DOHH2 (cell line): ENCODE results near the gene NUP85.
"Not testable (repeated sequence)": the region's sequence is repeated elsewhere in the genome, so short reads cannot be mapped to it uniquely, and the experiment has no call there.

Experiments used
- CTCF ChIP-seq: fragments of 200-600 bp; sonication (generic); IDR thresholded peaks from one replicate; pipeline ENCODE4 v1.5.1; 2014; ENCODE audit warnings: antibody characterized with exemption, mild to moderate bottlenecking, low read depth, low read length; ENCODE audit not compliant: poor library complexity, severe bottlenecking
- EZH2phosphoT487 ChIP-seq: fragments of 200-600 bp; sonication (generic); IDR thresholded peaks from 2 replicates; pipeline ENCODE4 v1.6.1; 2017; ENCODE audit warnings: borderline replicate concordance, mild to moderate bottlenecking, antibody characterized with exemption, low read length, moderate library complexity, mixed read lengths

DNA sequence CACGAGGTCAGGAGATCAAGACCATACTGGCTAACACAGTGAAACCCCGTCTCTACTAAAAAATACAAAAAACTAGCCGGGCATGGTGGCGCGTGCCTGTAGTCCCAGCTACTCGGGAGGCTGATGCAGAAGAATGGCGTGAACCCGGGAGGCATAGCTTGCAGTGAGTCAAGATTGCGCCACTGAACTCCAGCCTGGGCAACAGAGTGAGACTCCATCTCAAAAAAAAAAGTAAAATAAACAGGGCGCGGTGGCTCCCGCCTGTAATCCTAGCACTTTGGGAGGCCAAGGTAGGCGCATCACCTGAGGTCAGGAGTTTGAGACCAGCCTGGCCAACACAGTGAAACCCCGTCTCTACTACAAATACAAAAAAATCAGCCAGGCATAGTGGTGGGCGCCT lies 40.9 kb upstream of the NUP85 start:
- TF ChIP-seq CTCF, EZH2phosphoT487: not testable (repeated sequence)
